Endothelial cell of umbilical vein (primary cell): Measurements from ENCODE around the gene HIVEP1. TPM values are rescaled to one million over a fixed set of nuclear protein-coding genes. Genes with fewer than 3 reads are reported as not detected.

Source experiments
- BruUV-seq: library from RNA; stranded (reverse); fragments of 400-500 nt; replicated peaks from 2 replicates; lab custom pipeline; 2021; lab: Mats Ljungman, UMichigan
- CTCF ChIA-PET: fragments of 300-600, 350-600 bp; sonication (Branson Sonifier 250); formaldehyde crosslinking; loops from one replicate; lab custom pipeline; 2021; ENCODE audit warnings: antibody characterized with exemption, inconsistent platforms; lab: Charles Lee
- POLR2A ChIA-PET: fragments of 300-600, 350-600 bp; sonication (Branson Sonifier 250); formaldehyde crosslinking; loops from one replicate; lab custom pipeline; 2021; ENCODE audit warnings: antibody characterized with exemption, inconsistent platforms; lab: Charles Lee
- DNase-seq: peaks from one replicate; pipeline ENCODE4 v3.0.0-alpha.2; 2011; ENCODE audit warnings: low read depth, low spot score
- FAIRE-seq: peaks from 2 replicates; lab custom pipeline; 2011; peaks lifted over from hg19 to GRCh38; lab: Jason Lieb, UNC
- H2AFZ ChIP-seq: 2 replicates; pipeline ENCODE4 v1.6.0; 2012; ENCODE audit warnings: low read depth, low read length, control low read depth, inconsistent platforms
- H3K27ac ChIP-seq: 2 replicates; pipeline ENCODE4 v1.5.1; 2011; ENCODE audit warnings: low read depth, mild to moderate bottlenecking, control low read depth, low read length, moderate library complexity; ENCODE audit not compliant: insufficient read depth
- H3K27me3 ChIP-seq, 2 experiments: 2 replicates each; pipeline versions ENCODE4 v1.6.0 to v1.6.1; 2011; ENCODE audit warnings: low read length in 2 of 2, mixed read lengths in 1 of 2; ENCODE audit not compliant: control insufficient read depth in 2 of 2, insufficient read depth in 2 of 2
- H3K36me3 ChIP-seq, 2 experiments: 2 replicates in 1 of 2; 3 replicates in 1 of 2; pipeline ENCODE4 v1.5.1; 2011; ENCODE audit warnings: low read length in 2 of 2, mild to moderate bottlenecking in 1 of 2, moderate library complexity in 1 of 2; ENCODE audit not compliant: control insufficient read depth in 2 of 2, insufficient read depth in 2 of 2; ENCODE audit errors: extremely low read depth in 1 of 2
- H3K4me1 ChIP-seq: 3 replicates; pipeline ENCODE4 v1.5.1; 2011; ENCODE audit warnings: mild to moderate bottlenecking, low read length; ENCODE audit not compliant: control insufficient read depth, insufficient read depth; ENCODE audit errors: extremely low read depth
- H3K4me2 ChIP-seq: 2 replicates; pipeline ENCODE4 v1.6.1; 2011; ENCODE audit warnings: low read length, control low read depth, mixed read lengths; ENCODE audit not compliant: insufficient read depth
- H3K4me3 ChIP-seq, 3 experiments: fragments of 200-600 bp in 1 of 3; sonication (generic), shearing (Covaris generic) in 1 of 3; replicated peaks in 1 of 3; 2 replicates each; pipeline ENCODE4 v1.5.1; 2011 to 2016; ENCODE audit warnings: control low read depth in 3 of 3, low read length in 3 of 3, mild to moderate bottlenecking in 2 of 3, inconsistent platforms in 1 of 3, low read depth in 1 of 3, moderate library complexity in 1 of 3; ENCODE audit not compliant: insufficient read depth in 1 of 3
- H3K79me2 ChIP-seq: 2 replicates; pipeline ENCODE4 v1.6.0; 2012; ENCODE audit warnings: low read length, inconsistent platforms; ENCODE audit not compliant: control insufficient read depth, insufficient read depth
- H3K9ac ChIP-seq: replicated peaks from 2 replicates; pipeline ENCODE3; 2011; ENCODE audit warnings: low read length, control low read depth; ENCODE audit not compliant: insufficient read depth; ENCODE audit errors: extremely low read depth
- H3K9me1 ChIP-seq: replicated peaks from 3 replicates; pipeline ENCODE4 v1.6.0; 2011; ENCODE audit warnings: mild to moderate bottlenecking, low read length; ENCODE audit not compliant: control insufficient read depth, insufficient read depth; ENCODE audit errors: extremely low read depth
- H3K9me3 ChIP-seq: replicated peaks from 2 replicates; pipeline ENCODE4 v1.5.1; 2012; ENCODE audit warnings: low read length, inconsistent platforms; ENCODE audit not compliant: control insufficient read depth, insufficient read depth
- H4K20me1 ChIP-seq: replicated peaks from 2 replicates; pipeline ENCODE3; 2011; ENCODE audit warnings: mild to moderate bottlenecking, low read length; ENCODE audit not compliant: control insufficient read depth, insufficient read depth; ENCODE audit errors: extremely low read depth
- CTCF ChIP-seq, 2 donors: IDR thresholded peaks; 1 replicate in 1 of 2; 2 replicates in 1 of 2; pipeline ENCODE4 v1.5.1; 2011; ENCODE audit warnings: low read length in 2 of 2, mild to moderate bottlenecking in 2 of 2, moderate library complexity in 2 of 2, control low read depth in 1 of 2, inconsistent platforms in 1 of 2, low read depth in 1 of 2; ENCODE audit not compliant: insufficient read depth in 1 of 2; ENCODE audit errors: extremely low read depth in 1 of 2
- EZH2 ChIP-seq: IDR thresholded peaks from 2 replicates; pipeline ENCODE4 v1.6.1; 2012; ENCODE audit warnings: borderline replicate concordance, low read depth, mild to moderate bottlenecking, moderate library complexity, low read length, inconsistent platforms; ENCODE audit not compliant: severe bottlenecking
- FOS ChIP-seq: IDR thresholded peaks from 2 replicates; pipeline ENCODE4 v1.6.1; 2011; ENCODE audit warnings: mild to moderate bottlenecking, low read length, moderate library complexity, borderline replicate concordance; ENCODE audit not compliant: insufficient read depth
- GATA2 ChIP-seq: IDR thresholded peaks from 2 replicates; pipeline ENCODE4 v1.7.0; 2011; ENCODE audit warnings: low read depth, mild to moderate bottlenecking, moderate library complexity, mixed read lengths, low read length; ENCODE audit not compliant: insufficient read length, insufficient read depth
- JUN ChIP-seq: IDR thresholded peaks from 2 replicates; pipeline ENCODE4 v1.6.1; 2011; ENCODE audit warnings: borderline replicate concordance, low read depth; ENCODE audit not compliant: insufficient read length, insufficient read depth
- MYC ChIP-seq: IDR thresholded peaks from one replicate; pipeline ENCODE4 v1.6.1; 2011; ENCODE audit warnings: mild to moderate bottlenecking, low read depth, low read length
- POLR2A ChIP-seq: IDR thresholded peaks from 2 replicates; pipeline ENCODE4 v1.6.1; 2012; ENCODE audit warnings: low read depth, mild to moderate bottlenecking, control low read depth, low read length
- POLR2AphosphoS5 ChIP-seq: IDR thresholded peaks from 2 replicates; pipeline ENCODE4 v1.6.1; 2012; ENCODE audit warnings: low read depth, mild to moderate bottlenecking, control low read depth, low read length, moderate library complexity; ENCODE audit not compliant: insufficient read depth
- dilution Hi-C: fragments of 300-500 bp; cut with MboI; formaldehyde crosslinking; loops from one replicate; pipeline ENCODE4 v1.15.0; 2019; ENCODE audit warnings: low sequenced_read_pairs; ENCODE audit not compliant: extremely low pct_ligation_motif_present
- intact Hi-C: fragments of 100-400 bp; cut with micrococcal nuclease; formaldehyde crosslinking; loops from one replicate; pipeline ENCODE4 v1.10.0; 2022
- polyA plus RNA-seq, 4 experiments: library from polyadenylated mRNA; depleted of rRNA in 3 of 4; stranded (reverse) in 3 of 4; unstranded in 1 of 4; fragments of >200 nt; gene quantifications; 2 replicates each; pipeline versions ENCODE4 v1.2.1 to v1.2.3, GENCODE V29; 2011 to 2012; ENCODE audit warnings: missing spikeins in 1 of 4
- total RNA-seq: library from RNA; stranded (reverse); gene quantifications from 2 replicates; pipeline ENCODE4 v1.2.3, GENCODE V29; 2021
- TF ChIP-seq, protein P1 (sequence below): IDR thresholded peaks from 2 replicates; pipeline ENCODE4 v1.6.1; 2011; ENCODE audit not compliant: insufficient read depth, insufficient read length

Gene HIVEP1
- total and polyA plus RNA-seq, 2 donors (not counting 3 experiments of a cell fraction or from before 2014, with no cell fraction given), result 33.5 to 49.2 TPM

DNA sequence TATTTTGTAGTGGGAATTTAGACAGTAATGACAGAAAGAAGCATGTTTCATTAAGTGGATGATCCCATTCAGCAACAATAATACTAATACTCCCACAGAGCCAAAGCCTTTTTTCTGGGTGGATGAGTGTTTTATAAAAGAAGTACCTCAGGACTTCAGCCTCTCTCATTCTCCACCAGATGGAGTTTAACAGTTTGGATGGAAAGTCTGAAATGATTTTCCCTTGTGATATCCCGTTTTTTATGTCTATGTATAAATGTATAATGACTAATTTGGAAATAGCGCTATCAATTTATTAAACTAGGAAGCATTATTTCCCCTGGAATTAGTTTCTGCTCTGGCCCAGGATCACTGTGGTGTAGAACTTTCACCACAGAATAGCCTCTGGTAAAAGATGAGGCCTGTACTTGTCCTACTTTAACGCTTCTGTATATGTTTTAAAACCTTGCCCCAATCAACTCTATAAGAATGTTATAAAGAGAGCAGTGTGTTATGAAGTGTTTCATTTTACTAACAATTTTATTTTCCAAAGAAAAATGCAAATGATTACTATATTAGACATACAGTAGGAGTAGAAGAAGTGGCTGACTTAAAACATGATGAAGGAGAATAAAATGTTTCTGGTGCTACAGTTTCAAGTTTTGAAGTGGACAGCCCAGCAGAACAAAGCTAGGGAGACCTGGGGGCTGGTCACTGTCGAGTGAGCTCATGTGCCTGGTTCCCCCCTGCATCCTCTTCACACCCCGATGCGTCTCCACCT, 135.6 kb downstream of the HIVEP1 start:
- ChIA-PET CTCF (interaction anchor here (0.8 to 1.8 kb wide), 5 partner anchors 12 to 492 kb away, joined by 3 to 8 read pairs (median 4); no protein-coding TSS in a partner anchor), POLR2A (no interaction called here)
- Histone ChIP-seq H3K4me3 (no peak overlapping the region), H3K27me3 (no peaks in the 10 kb centered on the region), H3K4me2 (peak overlapping the region; percentile 69), H3K9ac (peak overlapping the region; percentile 39), H3K9me3 (no peaks in the 10 kb centered on the region), H3K79me2 (no peaks in the 10 kb centered on the region), H3K36me3 (peaks cover 0 to 9% of the 10 kb centered on the region in 2 experiments), H4K20me1 (no peaks in the 10 kb centered on the region), H3K9me1 (no peaks in the 10 kb centered on the region), H2AFZ (peak overlapping the region; percentile 35), H3K4me1 (peaks cover 24% of the 10 kb centered on the region), H3K27ac (peak overlapping the region; percentile 86)
- intact Hi-C loops (loop anchor here (2.0 to 5.0 kb wide), 3 partner anchors 135 to 493 kb away; partner anchors contain the start of gene HIVEP1), dilution Hi-C loops (no loop called here)
- TF ChIP-seq MYC (no peak), POLR2AphosphoS5 (no peak), CTCF (IDR thresholded peaks at IDR 0.05; ENCODE audit: extremely low read depth in 1 of 2, insufficient read depth in 1 of 2, low read depth in 1 of 2, low read length in 2 of 2) (no peak), EZH2 (no peak), FOS (no peak), GATA2 (no peak), POLR2A (no peak), JUN (no peak)
- TF ChIP-seq, protein P1, sequence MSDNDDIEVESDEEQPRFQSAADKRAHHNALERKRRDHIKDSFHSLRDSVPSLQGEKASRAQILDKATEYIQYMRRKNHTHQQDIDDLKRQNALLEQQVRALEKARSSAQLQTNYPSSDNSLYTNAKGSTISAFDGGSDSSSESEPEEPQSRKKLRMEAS, result no peak
- no peak for DNase-seq
- no peak for FAIRE-seq
- no TSS peak for BruUV-seq
